DOHH2 (cell line): ENCODE data around the gene SDHAF2.

Source experiments
- H3F3A ChIP-seq: fragments of 200-600 bp; sonication (generic), shearing (Covaris generic); 2 replicates; pipeline ENCODE4 v1.6.0; 2016; ENCODE audit warnings: antibody characterized with exemption, mild to moderate bottlenecking; ENCODE audit not compliant: control insufficient read depth, insufficient read depth
- H3K27ac ChIP-seq: fragments of 200-600 bp; sonication (generic); 2 replicates; pipeline ENCODE4 v1.5.1; 2014; ENCODE audit warnings: low read depth, mild to moderate bottlenecking, low read length, moderate library complexity
- H3K27me3 ChIP-seq: fragments of 200-600 bp; sonication (generic); 2 replicates; pipeline ENCODE4 v1.6.1; 2014; ENCODE audit warnings: mild to moderate bottlenecking, low read length, mixed read lengths; ENCODE audit not compliant: control insufficient read depth
- H3K36me3 ChIP-seq: fragments of 200-600 bp; sonication (generic); 2 replicates; pipeline ENCODE4 v1.6.1; 2014; ENCODE audit warnings: mild to moderate bottlenecking, low read length, moderate library complexity, mixed read lengths; ENCODE audit not compliant: control insufficient read depth
- H3K4me1 ChIP-seq: fragments of 200-600 bp; sonication (generic); 2 replicates; pipeline ENCODE4 v1.6.1; 2014; ENCODE audit warnings: mild to moderate bottlenecking, low read length, mixed read lengths; ENCODE audit not compliant: control insufficient read depth
- H3K4me2 ChIP-seq: fragments of 200-600 bp; sonication (generic); 2 replicates; pipeline ENCODE4 v1.6.0; 2014; ENCODE audit warnings: mild to moderate bottlenecking, low read length, moderate library complexity
- H3K4me3 ChIP-seq: fragments of 200-600 bp; sonication (generic); 2 replicates; pipeline ENCODE4 v1.5.1; 2014; ENCODE audit warnings: mild to moderate bottlenecking, low read length, mixed read lengths
- H3K79me2 ChIP-seq: fragments of 200-600 bp; sonication (generic); 2 replicates; pipeline ENCODE4 v1.6.1; 2014; ENCODE audit warnings: mild to moderate bottlenecking, low read length, mixed read lengths; ENCODE audit not compliant: control insufficient read depth
- H3K9me2 ChIP-seq: fragments of 200-600 bp; sonication (generic); replicated peaks from 2 replicates; pipeline ENCODE4 v1.6.1; 2014; ENCODE audit warnings: mild to moderate bottlenecking, low read length, mixed read lengths; ENCODE audit not compliant: control insufficient read depth
- H3K9me3 ChIP-seq: fragments of 200-600 bp; sonication (generic); 2 replicates; pipeline ENCODE4 v1.6.1; 2014; ENCODE audit warnings: antibody characterized with exemption, low read length, mixed read lengths; ENCODE audit not compliant: control insufficient read depth, insufficient read depth
- H4K20me1 ChIP-seq: fragments of 200-600 bp; sonication (generic); 2 replicates; pipeline ENCODE4 v1.6.0; 2014; ENCODE audit warnings: low read depth, mild to moderate bottlenecking, antibody characterized with exemption, low read length, moderate library complexity; ENCODE audit not compliant: control insufficient read depth, insufficient read depth
- EZH2phosphoT487 ChIP-seq: fragments of 200-600 bp; sonication (generic); IDR thresholded peaks from 2 replicates; pipeline ENCODE4 v1.6.1; 2017; ENCODE audit warnings: borderline replicate concordance, mild to moderate bottlenecking, antibody characterized with exemption, low read length, moderate library complexity, mixed read lengths
- TF ChIP-seq, protein P1 (sequence below): fragments of 200-600 bp; sonication (generic); IDR thresholded peaks from one replicate; pipeline ENCODE4 v1.5.1; 2014; ENCODE audit warnings: antibody characterized with exemption, mild to moderate bottlenecking, low read depth, low read length; ENCODE audit not compliant: poor library complexity, severe bottlenecking

The SDHAF2 gene

DNA sequence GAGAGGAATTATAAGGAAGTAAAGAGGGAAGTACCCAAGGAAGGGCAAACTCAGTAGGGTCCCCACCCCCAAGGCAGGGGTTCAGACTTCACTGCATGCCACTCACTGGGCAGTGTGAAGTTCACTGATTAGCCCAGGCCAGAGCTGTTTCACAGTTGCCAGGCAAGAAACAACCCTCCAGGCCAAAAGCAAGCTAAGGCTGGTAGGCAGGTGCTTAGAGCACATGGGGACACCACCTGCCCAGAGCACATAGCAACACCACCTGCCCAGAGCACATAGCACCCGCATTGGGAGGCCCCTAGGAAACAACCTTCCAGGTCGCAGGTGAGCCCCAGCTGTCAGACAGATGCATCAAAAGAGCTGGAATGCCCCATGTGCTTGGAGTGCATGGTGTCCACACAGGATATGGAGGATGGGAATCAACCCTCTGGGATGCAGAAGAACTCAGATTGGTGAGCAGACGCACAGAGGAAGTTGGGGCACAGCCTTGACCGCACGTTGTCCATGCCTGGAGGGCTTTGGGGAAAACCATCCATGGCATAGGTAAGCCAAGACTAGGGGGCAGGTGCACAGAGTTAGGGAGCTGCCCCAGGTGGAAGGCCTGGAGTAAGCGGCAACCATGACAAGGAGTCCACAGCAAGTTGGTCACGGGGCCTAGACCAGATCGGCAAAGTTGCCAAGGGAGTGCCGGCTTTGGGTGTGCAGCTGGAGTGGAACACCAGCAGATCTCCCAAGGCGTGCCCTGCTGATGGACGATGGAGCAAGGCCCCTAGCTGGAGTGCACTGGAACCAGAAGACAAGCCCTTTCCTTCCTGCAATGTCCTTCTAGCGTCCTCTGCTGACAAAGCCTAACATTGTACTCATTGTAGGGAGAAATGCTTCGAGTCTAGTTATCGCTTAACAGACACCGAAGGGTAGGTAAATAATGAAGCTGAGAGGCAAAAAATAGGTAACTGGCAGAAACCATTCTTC is 45.4 kb upstream of the SDHAF2 start:
- Histone ChIP-seq H3K27me3 (no peaks in the 10 kb centered on the region), H4K20me1 (no peaks in the 10 kb centered on the region), H3K9me3 (no peaks in the 10 kb centered on the region), H3K4me1 (peaks cover 12% of the 10 kb centered on the region), H3K79me2 (no peaks in the 10 kb centered on the region), H3F3A (no peaks in the 10 kb centered on the region), H3K9me2 (no peaks in the 10 kb centered on the region), H3K4me3 (no peak overlapping the region), H3K27ac (no peak overlapping the region), H3K4me2 (no peak overlapping the region), H3K36me3 (no peaks in the 10 kb centered on the region)
- TF ChIP-seq EZH2phosphoT487 = no peak
- TF ChIP-seq, protein P1, sequence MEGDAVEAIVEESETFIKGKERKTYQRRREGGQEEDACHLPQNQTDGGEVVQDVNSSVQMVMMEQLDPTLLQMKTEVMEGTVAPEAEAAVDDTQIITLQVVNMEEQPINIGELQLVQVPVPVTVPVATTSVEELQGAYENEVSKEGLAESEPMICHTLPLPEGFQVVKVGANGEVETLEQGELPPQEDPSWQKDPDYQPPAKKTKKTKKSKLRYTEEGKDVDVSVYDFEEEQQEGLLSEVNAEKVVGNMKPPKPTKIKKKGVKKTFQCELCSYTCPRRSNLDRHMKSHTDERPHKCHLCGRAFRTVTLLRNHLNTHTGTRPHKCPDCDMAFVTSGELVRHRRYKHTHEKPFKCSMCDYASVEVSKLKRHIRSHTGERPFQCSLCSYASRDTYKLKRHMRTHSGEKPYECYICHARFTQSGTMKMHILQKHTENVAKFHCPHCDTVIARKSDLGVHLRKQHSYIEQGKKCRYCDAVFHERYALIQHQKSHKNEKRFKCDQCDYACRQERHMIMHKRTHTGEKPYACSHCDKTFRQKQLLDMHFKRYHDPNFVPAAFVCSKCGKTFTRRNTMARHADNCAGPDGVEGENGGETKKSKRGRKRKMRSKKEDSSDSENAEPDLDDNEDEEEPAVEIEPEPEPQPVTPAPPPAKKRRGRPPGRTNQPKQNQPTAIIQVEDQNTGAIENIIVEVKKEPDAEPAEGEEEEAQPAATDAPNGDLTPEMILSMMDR = no peak

- Histone ChIP-seq H3K27me3 (no peaks in the 10 kb centered on the region), H4K20me1 (no peaks in the 10 kb centered on the region), H3K4me2 (no peak overlapping the region), H3K79me2 (0 out of 2 replicates have a peak, but pooled peaks cover 2% of the 10 kb centered on the region), H3K36me3 (peaks cover 3% of the 10 kb centered on the region), H3K4me1 (peaks cover 30% of the 10 kb centered on the region), H3K27ac (no peak overlapping the region), H3K4me3 (no peak overlapping the region), H3K9me2 (no peaks in the 10 kb centered on the region), H3K9me3 (peaks cover 5% of the 10 kb centered on the region; the same call in 1 of the 2 replicates), H3F3A (peaks cover 8% of the 10 kb centered on the region)
- no peak for TF ChIP-seq EZH2phosphoT487
- TF ChIP-seq, protein P1 = no peak
Measured at GRCh38 chr11:61390161-61390560, 39.8 kb upstream of the SDHAF2 start.

- Histone ChIP-seq H3K9me3 (peaks cover 5% of the 10 kb centered on the region; the same call in 1 of the 2 replicates), H4K20me1 (no peaks in the 10 kb centered on the region), H3K27ac (peak overlapping the region; percentile 10), H3K4me3 (peak overlapping the region; percentile 78), H3K79me2 (0 out of 2 replicates have a peak, but pooled peaks cover 2% of the 10 kb centered on the region), H3K4me2 (peak overlapping the region; percentile 96), H3K36me3 (peaks cover 3% of the 10 kb centered on the region), H3K9me2 (no peaks in the 10 kb centered on the region), H3K27me3 (no peaks in the 10 kb centered on the region), H3K4me1 (peaks cover 22% of the 10 kb centered on the region), H3F3A (peaks cover 8% of the 10 kb centered on the region)
- TF ChIP-seq, protein P1 = peak; percentile 33
- no peak for TF ChIP-seq EZH2phosphoT487
Measured at GRCh38 chr11:61392981-61393595, 36.8 kb upstream of the SDHAF2 start.
